ENCODE data around the gene COX5B. TPM values are rescaled to one million over a fixed set of nuclear protein-coding genes. Genes with fewer than 3 reads are reported as not detected.
"Not testable (repeated sequence)": the region's sequence is repeated elsewhere in the genome, so short reads cannot be mapped to it uniquely, and the experiment has no call there.

The COX5B gene
- total RNA-seq, 1 experiment from 2014 or later: 196 TPM

GRCh38 chr2:97677480-97677879 is 31.6 kb downstream of the COX5B start:
- CTCF ChIA-PET: no interaction called here
- Mint-ChIP-seq H3K27ac (ENCODE audit: unreplicated experiment) (no peak overlapping the region), H3K9me3 (ENCODE audit: low read depth, unreplicated experiment) (no peaks in the 10 kb centered on the region), H3K4me3 (ENCODE audit: low read depth, unreplicated experiment) (no peak overlapping the region), H3K36me3 (ENCODE audit: insufficient read depth, unreplicated experiment) (no peaks in the 10 kb centered on the region), H3K4me1 (ENCODE audit: low read depth, unreplicated experiment) (no peaks in the 10 kb centered on the region), H3K27me3 (ENCODE audit: unreplicated experiment) (no peaks in the 10 kb centered on the region)
- DNase-seq: no peak
- BruUV-seq (replicated peaks): no TSS peak
- intact Hi-C loops (cut with micrococcal nuclease; ENCODE audit: unreplicated experiment): no loop called here
- TF ChIP-seq CTCF (IDR thresholded peaks at IDR 0.05; ENCODE audit: unreplicated experiment): no peak

- Mint-ChIP-seq H3K27ac (ENCODE audit: unreplicated experiment) (no peak overlapping the region), H3K36me3 (ENCODE audit: insufficient read depth, unreplicated experiment) (no peaks in the 10 kb centered on the region), H3K9me3 (ENCODE audit: low read depth, unreplicated experiment) (no peaks in the 10 kb centered on the region), H3K4me1 (ENCODE audit: low read depth, unreplicated experiment) (no peaks in the 10 kb centered on the region), H3K4me3 (ENCODE audit: low read depth, unreplicated experiment) (no peak overlapping the region), H3K27me3 (ENCODE audit: unreplicated experiment) (no peaks in the 10 kb centered on the region)
- no TSS peak for BruUV-seq (replicated peaks)
- CTCF ChIA-PET: no interaction called here
- intact Hi-C loops (cut with micrococcal nuclease; ENCODE audit: unreplicated experiment): no loop called here
- DNase-seq: no peak
- no peak for TF ChIP-seq CTCF (IDR thresholded peaks at IDR 0.05; ENCODE audit: unreplicated experiment)
Measured at GRCh38 chr2:97678298-97678697, 32.4 kb downstream of the COX5B start.

DNA sequence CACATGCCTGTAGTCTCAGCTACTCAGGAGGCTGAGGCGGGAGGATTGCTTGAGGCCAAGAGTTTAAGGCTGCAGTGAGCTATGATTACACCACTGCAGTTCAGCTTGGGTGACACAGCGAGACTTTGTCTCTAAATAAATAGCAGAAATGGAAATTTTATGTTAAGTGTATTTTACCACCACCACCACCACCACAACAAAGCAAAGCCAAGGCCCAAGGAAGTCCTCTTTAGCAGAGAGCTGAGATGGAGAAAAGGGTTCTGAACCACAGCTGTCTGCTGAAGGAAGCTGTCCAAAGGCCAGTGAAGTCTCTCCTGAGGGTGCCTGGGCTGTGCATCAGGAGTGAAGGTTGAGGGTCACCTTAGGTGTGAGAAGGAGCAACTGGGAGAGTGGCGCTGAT is 41.4 kb downstream of the COX5B start:
- H3K4me1 Mint-ChIP-seq (ENCODE audit: low read depth, unreplicated experiment); H3K27ac Mint-ChIP-seq (ENCODE audit: unreplicated experiment); H3K9me3 Mint-ChIP-seq (ENCODE audit: low read depth, unreplicated experiment); H3K27me3 Mint-ChIP-seq (ENCODE audit: unreplicated experiment); intact Hi-C loops (cut with micrococcal nuclease; ENCODE audit: unreplicated experiment); BruUV-seq (replicated peaks); H3K4me3 Mint-ChIP-seq (ENCODE audit: low read depth, unreplicated experiment); H3K36me3 Mint-ChIP-seq (ENCODE audit: insufficient read depth, unreplicated experiment); DNase-seq: not testable (repeated sequence)
- CTCF ChIA-PET: interaction anchor here (1.6 kb wide), 1 partner anchor 10 kb away, joined by 4 read pairs; no protein-coding TSS in a partner anchor

- Mint-ChIP-seq H3K36me3 (ENCODE audit: insufficient read depth, unreplicated experiment) (no peaks in the 10 kb centered on the region), H3K27ac (ENCODE audit: unreplicated experiment) (no peak overlapping the region), H3K27me3 (ENCODE audit: unreplicated experiment) (peaks cover 9% of the 10 kb centered on the region), H3K9me3 (ENCODE audit: low read depth, unreplicated experiment) (no peaks in the 10 kb centered on the region), H3K4me3 (ENCODE audit: low read depth, unreplicated experiment) (no peak overlapping the region), H3K4me1 (ENCODE audit: low read depth, unreplicated experiment) (no peaks in the 10 kb centered on the region)
- CTCF ChIA-PET: no interaction called here
- no peak for DNase-seq
- no peak for TF ChIP-seq CTCF (IDR thresholded peaks at IDR 0.05; ENCODE audit: unreplicated experiment)
- BruUV-seq (replicated peaks): no TSS peak
- intact Hi-C loops (cut with micrococcal nuclease; ENCODE audit: unreplicated experiment): no loop called here
Measured at GRCh38 chr2:97688062-97688827, 42.4 kb downstream of the COX5B start.

GRCh38 chr2:97691166-97691565 is 45.3 kb downstream of the COX5B start:
- no peak overlapping the region for H3K4me3 Mint-ChIP-seq (ENCODE audit: low read depth, unreplicated experiment)
- no peak for TF ChIP-seq CTCF (IDR thresholded peaks at IDR 0.05; ENCODE audit: unreplicated experiment)
- H3K36me3 Mint-ChIP-seq (ENCODE audit: insufficient read depth, unreplicated experiment): no peaks in the 10 kb centered on the region
- CTCF ChIA-PET: interaction anchor here (1.1 kb wide), 1 partner anchor 101 kb away, joined by 3 read pairs; no protein-coding TSS in a partner anchor
- no peak overlapping the region for H3K27ac Mint-ChIP-seq (ENCODE audit: unreplicated experiment)
- H3K4me1 Mint-ChIP-seq (ENCODE audit: low read depth, unreplicated experiment): peaks cover 8% of the 10 kb centered on the region
- intact Hi-C loops (cut with micrococcal nuclease; ENCODE audit: unreplicated experiment): no loop called here
- H3K27me3 Mint-ChIP-seq (ENCODE audit: unreplicated experiment): peaks cover 20% of the 10 kb centered on the region
- BruUV-seq (replicated peaks): no TSS peak
- DNase-seq: no peak
- peaks cover 3% of the 10 kb centered on the region for H3K9me3 Mint-ChIP-seq (ENCODE audit: low read depth, unreplicated experiment)
